K562 (cell line): ENCODE data around the gene EXOC2. TPM values are rescaled to one million over a fixed set of nuclear protein-coding genes. Genes with fewer than 3 reads are reported as not detected.

Source experiments
- ATAC-seq: fragments of 200-7000 bp; cut with Tn5 transposase; 3 replicates; pipeline ENCODE4 v1.9.1; 2020; ENCODE audit warnings: moderate library complexity
- BruUV-seq: library from RNA; stranded (reverse); fragments of 400-500 nt; replicated peaks from 2 replicates; lab custom pipeline; 2021; lab: Mats Ljungman, UMichigan
- CTCF ChIA-PET: fragments of 300-600 bp; formaldehyde crosslinking; extraction: SDS; loops from one replicate; lab custom pipeline; 2021; ENCODE audit warnings: low intra/inter-chr PET ratio; lab: Yijun Ruan, JAX
- POLR2A ChIA-PET: fragments of 300-600, 350-650 bp; sonication (Branson Sonifier 250); formaldehyde crosslinking; extraction: SDS; loops from one replicate; lab custom pipeline; 2021; ENCODE audit warnings: antibody characterized with exemption, inconsistent platforms; lab: Yijun Ruan, JAX
- DNase-seq, 4 experiments: peaks; one replicate each; pipeline versions ENCODE4 v3.0.0 to v3.0.0-alpha.2; 2011 to 2018; ENCODE audit warnings: low spot score in 3 of 4, mixed read lengths in 3 of 4; ENCODE audit errors: extremely low read depth in 1 of 4
- FAIRE-seq: peaks from 2 replicates; lab custom pipeline; 2011; peaks lifted over from hg19 to GRCh38; lab: Jason Lieb, UNC
- H2AFZ ChIP-seq: 2 replicates; pipeline ENCODE4 v1.6.0; 2011; ENCODE audit warnings: low read depth, low read length, control low read depth, inconsistent platforms
- H3K27ac ChIP-seq: fragments of 200-600 bp; 3 replicates; pipeline ENCODE4 v1.8.0; 2011; ENCODE audit warnings: low read depth, mild to moderate bottlenecking, control low read depth, inconsistent platforms, low read length, moderate library complexity, mixed read lengths; ENCODE audit errors: extremely low read depth
- H3K27me3 ChIP-seq, 2 experiments: fragments of 300-600 bp in 1 of 2; 2 replicates in 1 of 2; 3 replicates in 1 of 2; pipeline versions ENCODE4 v1.6.0 to v1.8.0; 2011; ENCODE audit warnings: inconsistent platforms in 2 of 2, low read length in 2 of 2, mild to moderate bottlenecking in 1 of 2, mixed read lengths in 1 of 2, moderate library complexity in 1 of 2; ENCODE audit not compliant: control insufficient read depth in 2 of 2, insufficient read depth in 2 of 2
- H3K36me3 ChIP-seq: fragments of 300-600 bp; 3 replicates; pipeline ENCODE4 v1.8.0; 2011; ENCODE audit warnings: mild to moderate bottlenecking, low read length, inconsistent platforms; ENCODE audit not compliant: control insufficient read depth, insufficient read depth
- H3K4me1 ChIP-seq, 2 experiments: fragments of 200-600 bp in 1 of 2; replicated peaks in 1 of 2; 2 replicates in 1 of 2; 3 replicates in 1 of 2; pipeline versions ENCODE4 v1.5.1 to v1.8.0; 2011; ENCODE audit warnings: inconsistent platforms in 2 of 2, low read length in 2 of 2, mild to moderate bottlenecking in 1 of 2, mixed read lengths in 1 of 2, moderate library complexity in 1 of 2; ENCODE audit not compliant: control insufficient read depth in 2 of 2, insufficient read depth in 2 of 2
- H3K4me2 ChIP-seq: 2 replicates; pipeline ENCODE4 v1.6.1; 2011; ENCODE audit warnings: low read length, control low read depth, inconsistent platforms, mixed read lengths; ENCODE audit not compliant: insufficient read depth
- H3K4me3 ChIP-seq: fragments of 200-600 bp; sonication (generic), shearing (Covaris generic); 2 replicates; pipeline ENCODE4 v1.5.1; 2016; ENCODE audit warnings: control low read depth, inconsistent platforms
- H3K79me2 ChIP-seq: fragments of 200-600 bp; 3 replicates; pipeline ENCODE4 v1.8.0; 2011; ENCODE audit warnings: low read length, inconsistent platforms; ENCODE audit not compliant: control insufficient read depth, insufficient read depth
- H3K9ac ChIP-seq, 2 experiments: 2 replicates each; pipeline versions ENCODE4 v1.6.0 to v1.6.1; 2011; ENCODE audit warnings: low read depth in 2 of 2, low read length in 2 of 2, control low read depth in 1 of 2, inconsistent platforms in 1 of 2, mild to moderate bottlenecking in 1 of 2, mixed read lengths in 1 of 2; ENCODE audit not compliant: insufficient read depth in 1 of 2
- H3K9me1 ChIP-seq: one replicate; pipeline ENCODE4 v1.6.0; 2011; ENCODE audit warnings: inconsistent platforms, mild to moderate bottlenecking, low read length, moderate library complexity; ENCODE audit not compliant: control insufficient read depth, insufficient read depth
- H3K9me3 ChIP-seq: replicated peaks from 2 replicates; pipeline ENCODE4 v1.5.1; 2011; ENCODE audit warnings: low read depth, low read length, inconsistent platforms; ENCODE audit not compliant: control insufficient read depth, insufficient read depth
- H4K20me1 ChIP-seq: replicated peaks from 2 replicates; pipeline ENCODE4 v1.6.1; 2011; ENCODE audit warnings: low read length, inconsistent platforms, mixed read lengths; ENCODE audit not compliant: control insufficient read depth, insufficient read depth
- ATF6 ChIP-seq: sonication (generic); formaldehyde crosslinking; IDR thresholded peaks from 2 replicates; pipeline ENCODE4 v1.4.0; 2020; ENCODE audit warnings: mild to moderate bottlenecking, missing genetic modification reagents
- BCLAF1 ChIP-seq, 2 experiments: fragments of 450-650 bp in 1 of 2; IDR thresholded peaks; 2 replicates each; pipeline ENCODE4 v1.6.1; 2011 to 2017; ENCODE audit warnings: low read depth in 2 of 2, antibody characterized with exemption in 1 of 2, borderline replicate concordance in 1 of 2, low read length in 1 of 2, mild to moderate bottlenecking in 1 of 2, mixed read lengths in 1 of 2; ENCODE audit not compliant: control insufficient read depth in 1 of 2
- BRF2 ChIP-seq: IDR thresholded peaks from 3 replicates; pipeline ENCODE4 v1.6.1; 2011; ENCODE audit warnings: borderline replicate concordance, mild to moderate bottlenecking; ENCODE audit not compliant: insufficient read length, insufficient read depth
- CBFA2T2 ChIP-seq: fragments of 450-650 bp; conservative IDR thresholded peaks from 2 replicates; pipeline ENCODE4 v1.6.1; 2017; ENCODE audit warnings: mild to moderate bottlenecking
- GABPA ChIP-seq: fragments of 200-800 bp; sonication (Bioruptor generic); conservative IDR thresholded peaks from 2 replicates; pipeline ENCODE4 v1.6.1; 2016; ENCODE audit warnings: low read depth, missing genetic modification characterization, missing compliant biosample characterization
- HMGXB4 ChIP-seq: sonication (generic); formaldehyde crosslinking; IDR thresholded peaks from 2 replicates; pipeline ENCODE4 v1.8.1; 2023; ENCODE audit warnings: mild to moderate bottlenecking, missing genetic modification reagents
- POLR2AphosphoS2 ChIP-seq: IDR thresholded peaks from 2 replicates; pipeline ENCODE4 v1.6.1; 2012; ENCODE audit warnings: low read length, improper control_type of control experiment
- POLR2B ChIP-seq: fragments of 450-650 bp; IDR thresholded peaks from 2 replicates; pipeline ENCODE4 v1.6.1; 2018; ENCODE audit warnings: low read depth; ENCODE audit not compliant: partially characterized antibody
- RHOXF2B ChIP-seq: fragments of 250-450 bp; sonication (Bioruptor Pico); conservative IDR thresholded peaks from 2 replicates; pipeline ENCODE4 v1.5.1; 2021
- SAFB ChIP-seq: fragments of 200-400 bp; formaldehyde crosslinking; IDR thresholded peaks from 2 replicates; pipeline ENCODE4 v1.6.1; 2017; ENCODE audit warnings: low read depth, low read length, borderline replicate concordance
- TAF9B ChIP-seq: fragments of 450-650 bp; IDR thresholded peaks from 2 replicates; pipeline ENCODE4 v1.6.1; 2018; ENCODE audit warnings: mild to moderate bottlenecking; ENCODE audit not compliant: partially characterized antibody
- TRIM28 ChIP-seq: fragments of 450-650 bp; IDR thresholded peaks from 2 replicates; pipeline ENCODE4 v1.6.1; 2017
- ZNF699 ChIP-seq: fragments of 250-450 bp; sonication (Bioruptor Pico); IDR thresholded peaks from 2 replicates; pipeline ENCODE4 v1.8.0; 2021; ENCODE audit warnings: mild to moderate bottlenecking, moderate library complexity; ENCODE audit not compliant: insufficient replicate concordance
- WGBS: fragments of 100-300 bp; shearing (Covaris generic); methylation state at CpG from one replicate; pipeline ENCODE4 v1.1.6; 2016; ENCODE audit warnings: low coverage, mixed read lengths; ENCODE audit not compliant: insufficient coverage; ENCODE audit errors: missing lambda C conversion rate; 5-methylcytosine and 5-hydroxymethylcytosine counted together
- in situ Hi-C: fragments of 300-500 bp; cut with MboI; formaldehyde crosslinking; loops from 4 replicates; pipeline ENCODE4 v1.15.0; 2018; ENCODE audit warnings: inconsistent platforms, mixed read lengths
- intact Hi-C: fragments of 100-400 bp; cut with micrococcal nuclease; formaldehyde crosslinking; loops from 2 replicates; pipeline ENCODE4 v1.14.2; 2022
- polyA plus RNA-seq, 8 experiments: library from polyadenylated mRNA; depleted of rRNA in 4 of 8; stranded (reverse) in 5 of 8; unstranded in 3 of 8; fragments of >200 nt; fragmentation: Nextera tagmentation in 2 of 8; fragmentation: Illumina TruSeq in 1 of 8; extraction: Ambion mirVana in 2 of 8; extraction: Trizol in 1 of 8; gene quantifications; 2 replicates each; pipeline versions ENCODE4 v1.2.1 to v1.2.3, GENCODE V29; 2011 to 2014; ENCODE audit warnings: inconsistent platforms in 1 of 8, missing spikeins in 1 of 8
- total RNA-seq, 7 experiments: library from RNA; depleted of rRNA in 6 of 7; stranded (reverse); fragments of >200 nt in 6 of 7; fragmentation: Illumina TruSeq in 2 of 7; extraction: Trizol in 2 of 7; gene quantifications; 2 replicates each; pipeline versions ENCODE4 v1.2.1 to v1.2.3, GENCODE V29; 2011 to 2021; ENCODE audit warnings: low replicate concordance in 1 of 7

EXOC2 gene
- total and polyA plus RNA-seq, 9 of the 15 experiments (the other 6 are each of a cell fraction or from before 2014, with no cell fraction given) = 12.2 to 30.2 (median 24.2) TPM

GRCh38 chr6:452301-453067 is 240.5 kb downstream of the EXOC2 start:
- Histone ChIP-seq H3K4me1 (peaks cover 0 to under 1% of the 10 kb centered on the region in 2 experiments; a peak in 1 of 5 replicates), H3K9me1 (no peaks in the 10 kb centered on the region), H3K27ac (no peak overlapping the region), H3K36me3 (no peaks in the 10 kb centered on the region), H3K4me2 (no peak overlapping the region), H2AFZ (no peak overlapping the region), H3K79me2 (no peaks in the 10 kb centered on the region), H3K9ac (no peak overlapping the region), H3K27me3 (peaks cover 17 to 74% of the 10 kb centered on the region in 2 experiments), H3K4me3 (no peak overlapping the region), H4K20me1 (no peaks in the 10 kb centered on the region), H3K9me3 (no peaks in the 10 kb centered on the region)
- ChIA-PET CTCF (no interaction called here), POLR2A (interaction anchor here (0.7 to 1.4 kb wide), 2 partner anchors 8 to 10 kb away, joined by 3 to 4 read pairs; no protein-coding TSS in a partner anchor)
- no peak for FAIRE-seq
- DNase-seq = no peak
- in situ Hi-C loops = no loop called here
- intact Hi-C loops = no loop called here
- BruUV-seq = no TSS peak
- ATAC-seq = no peak
- 3% methylated on average over 9 of the region's 9 CpGs for WGBS
- TF ChIP-seq CBFA2T2 (no peak), TAF9B (no peak), TRIM28 (no peak), BRF2 (no peak), RHOXF2B (CRISPR knock-in tag) (no peak), ATF6 (CRISPR knock-in tag) (no peak), POLR2B (no peak), POLR2AphosphoS2 (no peak), BCLAF1 (IDR thresholded peaks at IDR 0.05; ENCODE audit: borderline replicate concordance in 1 of 2, control insufficient read depth in 1 of 2, low read depth in 2 of 2, low read length in 1 of 2) (no peak), GABPA (tag) (no peak), HMGXB4 (no peak), SAFB (no peak), ZNF699 (CRISPR knock-in tag) (no peak)
